GM18861 (cell line): ENCODE results near the gene ART5.
"Not testable (repeated sequence)": the region's sequence is repeated elsewhere in the genome, so short reads cannot be mapped to it uniquely, and the experiment has no call there.

Experiments used
- ATAC-seq: cut with Tn5 transposase; IDR thresholded peaks from one replicate; pipeline ENCODE4 v1.9.1; 2021; ENCODE audit not compliant: unreplicated experiment

ART5 gene

DNA sequence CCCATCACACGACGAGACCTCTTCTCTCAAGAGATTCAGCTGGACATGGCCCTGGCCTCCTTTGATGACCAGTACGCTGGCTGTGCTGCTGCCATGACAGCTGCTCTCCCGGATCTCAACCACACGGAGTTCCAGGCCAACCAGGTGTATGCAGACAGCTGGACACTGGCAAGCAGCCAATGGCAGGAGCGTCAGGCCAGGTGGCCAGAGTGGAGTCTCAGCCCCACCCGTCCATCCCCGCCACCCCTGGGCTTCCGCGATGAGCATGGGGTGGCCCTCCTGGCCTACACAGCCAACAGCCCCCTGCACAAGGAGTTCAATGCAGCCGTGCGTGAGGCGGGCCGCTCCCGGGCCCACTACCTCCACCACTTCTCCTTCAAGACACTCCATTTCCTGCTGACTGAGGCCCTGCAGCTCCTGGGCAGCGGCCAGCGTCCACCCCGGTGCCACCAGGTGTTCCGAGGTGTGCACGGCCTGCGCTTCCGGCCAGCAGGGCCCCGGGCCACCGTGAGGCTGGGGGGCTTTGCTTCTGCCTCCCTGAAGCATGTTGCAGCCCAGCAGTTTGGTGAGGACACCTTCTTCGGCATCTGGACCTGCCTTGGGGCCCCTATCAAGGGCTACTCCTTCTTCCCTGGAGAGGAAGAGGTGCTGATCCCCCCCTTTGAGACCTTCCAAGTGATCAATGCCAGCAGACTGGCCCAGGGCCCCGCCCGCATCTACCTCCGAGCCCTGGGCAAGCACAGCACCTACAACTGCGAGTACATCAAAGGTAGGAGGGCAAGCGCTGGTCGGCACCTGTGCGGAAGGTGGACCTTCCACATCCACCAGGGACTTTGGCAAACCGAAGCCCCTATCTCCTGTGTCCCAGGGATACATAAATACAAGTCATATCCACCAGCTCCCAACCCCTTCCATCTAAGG, 18.1 kb upstream of the ART5 start:
- ATAC-seq, result no peak

- no peak for ATAC-seq
These were observed 16.5 kb upstream of the ART5 start for GRCh38 chr11:3658252-3658651.

DNA sequence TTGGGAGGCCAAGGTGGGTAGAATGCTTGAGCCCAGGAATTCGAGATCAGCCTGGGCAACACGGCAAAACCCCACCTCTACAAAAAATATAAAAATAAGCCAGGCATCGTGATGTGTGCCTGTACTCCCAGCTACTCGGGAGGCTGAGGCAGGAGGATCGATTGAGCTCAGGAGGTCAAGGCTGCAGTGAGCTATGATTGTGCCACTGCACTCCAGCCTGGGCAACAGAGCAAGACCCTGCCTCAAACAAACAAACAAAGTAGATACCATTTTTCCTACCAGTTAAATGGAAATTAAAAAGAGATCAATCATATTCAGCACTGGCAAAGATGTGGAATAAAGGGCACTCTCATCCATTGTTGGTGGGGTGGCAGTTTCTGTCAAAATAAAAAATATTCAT, 15.5 kb upstream of the ART5 start:
- ATAC-seq, result not testable (repeated sequence)

DNA sequence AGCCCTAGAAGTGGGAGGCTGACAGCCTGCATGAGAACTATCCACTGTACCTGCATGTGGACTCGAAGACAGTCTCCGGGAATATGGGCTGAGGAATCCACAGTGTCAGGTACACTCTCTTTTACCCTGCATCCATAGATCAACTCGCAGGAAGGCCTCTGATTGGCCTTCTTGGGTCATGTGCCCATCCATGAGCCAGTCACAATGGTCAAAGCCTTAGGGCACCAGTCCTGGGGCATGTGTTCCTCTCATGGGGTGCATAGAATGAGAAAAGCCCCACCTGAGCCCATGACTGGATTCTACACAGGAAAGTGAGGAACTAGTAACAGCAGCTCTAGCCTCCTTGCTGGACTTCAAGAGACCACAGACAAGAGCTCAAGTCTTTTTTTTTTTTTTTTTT, 13.8 kb upstream of the ART5 start:
- ATAC-seq, result no peak

GRCh38 chr11:3652514-3652913, 10.7 kb upstream of the ART5 start:
- ATAC-seq, result not testable (repeated sequence)

- ATAC-seq, result not testable (repeated sequence)
These were observed 7.6 kb upstream of the ART5 start for GRCh38 chr11:3649374-3649773.

- ATAC-seq, result not testable (repeated sequence)
These were observed 7.1 kb upstream of the ART5 start for GRCh38 chr11:3648843-3649242.

DNA sequence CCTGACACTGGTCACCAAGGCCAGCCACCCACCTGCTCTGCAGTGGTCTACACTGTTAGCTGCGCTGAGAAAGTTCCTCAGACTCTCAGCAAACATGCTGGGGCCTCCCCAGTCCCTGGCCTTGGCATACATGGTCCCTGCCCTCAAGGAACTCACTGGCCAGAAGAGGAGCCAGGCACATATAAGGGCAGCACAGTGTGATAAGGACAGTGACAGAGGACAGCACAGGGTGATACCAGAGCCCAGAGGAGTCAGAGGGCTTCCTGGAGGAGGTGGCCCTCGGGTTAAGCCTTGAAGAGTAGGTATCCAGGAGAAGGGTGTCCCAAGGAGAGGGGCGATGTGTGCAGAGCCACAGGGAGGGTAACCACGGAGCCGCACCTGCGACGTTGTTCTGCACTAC, 3.8 kb upstream of the ART5 start:
- no peak for ATAC-seq

GRCh38 chr11:3644817-3645235, 3.0 kb upstream of the ART5 start, which contains the start of gene ART1:
Gene ART1 (plus strand): TSS chr11:3645128. CDS start chr11:3659214, 14,086 bp downstream.
- ATAC-seq, result no peak

- not testable (repeated sequence) for ATAC-seq
These were observed 1.3 kb upstream of the ART5 start for GRCh38 chr11:3643102-3643546.

DNA sequence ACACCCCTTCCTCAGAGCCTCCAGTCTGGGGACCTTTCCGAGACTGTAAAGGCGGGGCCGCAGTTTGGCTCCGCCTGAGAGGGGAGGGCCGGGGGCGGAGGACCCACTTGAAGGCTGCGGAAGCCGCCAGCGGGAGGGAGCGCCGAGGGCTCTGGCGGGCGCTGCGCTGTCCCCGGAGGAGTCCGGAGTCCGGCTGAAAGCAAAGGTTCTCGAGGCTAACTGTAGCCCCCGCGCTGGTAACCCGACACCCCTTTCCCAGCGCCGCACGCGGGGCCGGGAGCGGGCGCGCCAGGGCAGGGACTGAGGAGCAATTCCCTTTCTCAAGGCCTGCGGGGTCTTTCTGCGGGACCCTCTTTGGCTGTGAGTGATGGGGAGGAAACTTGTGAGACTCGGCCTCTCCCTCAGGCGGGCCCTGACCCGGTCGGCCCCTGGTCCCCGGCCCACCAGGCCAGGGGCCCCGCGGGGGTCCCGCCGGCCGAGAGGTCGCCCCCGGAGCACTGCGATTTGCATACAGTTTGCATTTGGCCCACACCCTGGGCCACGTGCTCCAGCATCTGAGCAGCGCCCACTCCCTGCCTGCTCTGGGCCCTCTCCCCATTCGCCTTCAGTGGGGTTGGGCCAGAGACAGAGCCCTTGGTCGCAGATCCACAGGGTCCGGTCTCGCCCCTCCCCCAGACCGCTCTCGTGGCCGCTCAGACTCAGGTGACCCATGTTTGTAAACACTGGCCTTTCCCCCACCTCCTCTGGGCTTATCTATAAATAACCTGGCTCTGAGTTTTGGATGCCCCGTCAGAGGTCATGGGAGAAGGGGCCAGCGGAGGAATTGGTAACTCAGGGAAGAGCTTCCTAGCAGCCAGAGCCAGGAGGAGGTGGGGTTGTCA, 519 bp upstream of the ART5 start:
- ATAC-seq, result no peak

GRCh38 chr11:3641191-3641590, 601 bp downstream of the ART5 start:
- ATAC-seq, result no peak

DNA sequence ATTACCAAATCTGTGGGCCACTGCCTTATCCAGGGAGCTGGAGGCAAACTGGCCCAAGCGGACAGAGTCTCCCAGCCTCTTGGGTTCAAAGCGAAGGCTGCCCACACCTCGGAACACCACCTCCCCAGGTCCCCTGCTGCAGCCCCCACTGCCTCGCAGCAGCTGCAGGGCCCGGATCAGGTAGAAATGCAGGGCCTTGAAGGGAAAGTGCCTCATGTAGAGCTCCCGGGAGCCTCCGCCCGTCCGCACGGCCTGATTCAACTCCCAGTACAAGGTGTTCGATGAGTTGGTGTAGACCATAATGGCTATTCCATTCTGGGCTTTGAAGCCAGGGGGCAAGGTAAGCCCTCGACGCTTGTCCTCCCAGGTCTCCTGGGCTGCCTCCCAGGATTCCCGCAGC, 2.0 kb downstream of the ART5 start:
- no peak for ATAC-seq

DNA sequence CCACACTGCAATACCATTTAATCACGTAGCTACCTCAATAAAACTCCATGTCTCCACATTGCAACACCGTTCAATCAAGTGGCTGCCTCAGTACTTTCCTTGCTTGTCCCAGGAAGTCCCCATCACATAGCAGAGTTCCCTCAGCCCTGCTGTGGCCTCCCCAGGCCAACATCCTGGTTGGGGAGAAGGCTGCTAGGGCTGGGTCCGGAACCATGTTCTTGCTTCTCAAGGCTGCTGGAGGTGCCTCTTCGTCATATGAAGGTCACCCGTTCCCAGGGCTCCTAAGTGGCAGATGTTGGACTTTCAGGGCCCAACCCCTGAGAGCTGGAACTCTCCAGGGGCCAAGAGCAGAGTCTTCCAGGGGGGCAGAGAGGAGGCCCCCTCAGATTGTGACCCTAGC, 3.3 kb downstream of the ART5 start:
- ATAC-seq, result no peak

GRCh38 chr11:3637201-3637600, 4.6 kb downstream of the ART5 start:
- no peak for ATAC-seq

DNA sequence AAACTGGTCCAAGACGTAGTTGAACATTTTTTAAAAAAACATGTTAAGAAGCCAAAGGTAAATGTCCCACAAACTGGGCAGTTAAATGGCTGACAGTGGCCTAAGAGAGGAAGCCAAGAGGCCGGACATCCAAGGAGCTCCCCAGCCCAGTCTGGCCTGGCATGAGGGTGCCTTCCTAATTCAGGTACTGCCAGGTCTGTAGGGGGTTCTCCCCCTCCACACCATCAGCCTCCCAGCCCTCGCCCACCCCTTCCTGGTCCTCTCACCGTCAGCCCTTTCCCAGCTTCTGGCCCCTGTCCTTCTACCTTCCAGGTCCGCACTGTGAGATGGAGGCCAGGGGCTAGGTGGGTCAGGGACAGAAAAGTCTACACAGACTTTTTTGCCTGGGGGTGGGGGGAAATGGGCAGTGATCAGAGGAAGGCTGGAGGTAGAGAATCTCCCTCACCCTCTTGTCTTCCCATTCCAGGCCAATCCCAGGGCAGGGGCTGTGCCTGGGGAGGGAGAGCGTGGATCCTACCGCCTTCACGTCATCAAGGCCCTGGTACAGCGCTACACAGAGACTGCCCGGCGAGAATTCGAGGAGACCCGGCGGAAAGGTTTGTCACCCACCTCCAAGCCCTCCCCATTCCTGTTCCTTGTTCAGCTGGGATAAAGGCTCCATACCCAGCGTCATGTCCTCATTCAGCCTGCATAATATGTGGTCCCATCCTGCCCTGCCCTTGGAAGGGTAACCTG, 6.0 kb downstream of the ART5 start:
- ATAC-seq, result no peak

DNA sequence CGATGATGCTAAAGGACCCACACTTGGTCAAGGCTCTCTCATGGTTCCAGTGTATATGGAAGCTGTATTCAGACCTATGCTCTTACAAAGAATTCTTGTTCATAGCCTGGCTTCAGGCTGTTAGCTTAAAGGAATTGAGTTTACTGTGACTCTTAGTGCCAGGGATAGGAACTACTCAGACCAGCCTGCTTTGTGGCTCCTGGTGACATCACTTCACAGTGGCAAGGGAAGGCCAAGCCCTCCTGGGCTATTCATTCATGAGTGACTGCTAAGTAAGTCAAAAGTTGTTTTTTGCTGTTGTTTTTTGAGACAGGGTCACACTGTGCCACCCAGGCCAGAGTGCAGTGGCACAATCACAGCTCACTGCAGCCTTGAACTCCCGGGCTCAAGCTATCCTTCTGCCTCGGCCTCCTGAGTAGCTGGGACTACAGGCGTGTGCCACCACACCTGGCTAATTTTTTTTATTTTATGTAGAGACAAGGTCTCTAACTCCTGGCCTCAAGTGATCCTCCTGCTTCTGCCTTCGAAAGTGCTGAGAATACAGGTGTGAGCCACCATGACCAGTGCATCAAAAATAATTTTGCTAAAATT, 9.6 kb downstream of the ART5 start:
- ATAC-seq, result no peak

- no peak for ATAC-seq
These were observed 10.5 kb downstream of the ART5 start for GRCh38 chr11:3631331-3631730.

DNA sequence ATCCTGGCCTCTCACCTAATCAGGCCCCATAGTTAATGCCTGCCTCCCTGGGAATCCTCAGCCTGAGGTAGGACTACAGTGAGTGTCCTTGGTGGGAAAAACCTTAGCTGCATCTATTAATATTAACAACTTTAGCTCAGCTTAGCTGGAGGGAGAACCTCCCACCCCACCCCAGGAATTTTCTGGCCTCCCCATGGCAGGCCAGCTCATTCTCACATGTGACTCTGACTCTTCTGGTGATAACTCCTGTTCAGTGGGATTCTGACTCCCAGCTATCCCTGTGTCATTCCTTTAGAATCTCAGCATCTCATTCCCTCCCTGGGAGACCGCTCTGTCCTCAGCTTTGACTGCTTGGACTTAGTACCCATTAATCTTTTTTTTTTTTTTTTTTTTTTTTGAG, 14.5 kb downstream of the ART5 start:
- ATAC-seq, result no peak

DNA sequence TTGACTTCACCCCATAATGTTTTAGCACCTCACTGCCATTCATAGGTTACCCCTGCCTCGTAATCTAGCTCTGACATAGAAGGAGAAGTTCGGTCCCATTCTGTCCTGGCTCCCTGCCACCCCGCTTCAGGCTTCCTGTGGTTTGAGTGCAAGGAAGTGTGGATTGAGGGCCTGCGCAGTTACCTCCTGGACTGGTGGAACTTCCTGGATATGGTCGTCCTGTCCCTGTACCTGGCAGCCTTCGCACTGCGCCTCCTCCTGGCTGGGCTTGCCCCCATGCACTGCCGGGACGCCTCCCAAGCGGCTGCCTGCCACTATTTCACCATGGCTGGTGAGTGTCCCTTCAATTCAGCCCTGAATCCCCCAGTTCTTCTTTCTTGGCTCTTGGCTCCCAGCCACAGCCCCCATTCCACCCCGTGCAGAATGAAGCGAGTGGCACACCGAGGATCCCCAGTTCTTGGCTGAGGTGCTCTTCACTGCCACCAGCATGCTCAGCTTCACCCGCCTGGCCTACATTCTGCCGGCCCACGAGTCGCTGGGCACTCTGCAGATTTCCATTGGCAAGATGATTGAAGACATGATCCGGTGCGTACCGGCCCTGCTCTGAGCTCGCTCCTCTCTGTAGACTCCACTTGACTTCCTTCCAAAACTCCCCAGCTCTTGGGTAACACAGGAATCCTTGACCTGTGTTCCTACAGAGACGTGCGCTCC, 15.4 kb downstream of the ART5 start:
- ATAC-seq, result no peak
